ENCODE results near the gene SERGEF. TPM values are rescaled to one million over a fixed set of nuclear protein-coding genes. Genes with fewer than 3 reads are reported as not detected.

SERGEF gene
- polyA plus RNA-seq, 3 donors, result 14.3 to 33.7 (median 33.3) TPM

DNA sequence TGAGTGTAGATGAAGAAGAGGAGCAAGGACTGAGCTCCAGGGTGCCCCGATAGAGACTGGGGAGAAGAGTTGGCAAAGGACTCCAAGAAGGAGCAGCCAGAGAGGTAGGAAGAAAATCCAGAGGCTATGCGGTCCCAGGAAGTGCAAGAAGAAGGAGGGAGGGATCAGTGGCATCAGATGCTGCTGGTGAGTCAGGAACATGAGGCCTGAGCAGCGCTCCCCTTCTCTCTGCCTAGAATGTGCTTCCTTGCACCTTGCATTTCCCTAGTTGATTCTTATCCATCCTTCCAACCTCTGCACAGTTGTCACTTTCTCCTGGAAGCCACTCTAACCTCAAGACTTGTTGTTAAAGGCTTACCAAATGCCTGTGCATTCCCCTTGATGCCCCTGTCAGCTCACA lies 257.0 kb downstream of the SERGEF start:
- H2AFZ ChIP-seq (ENCODE audit: insufficient read depth, low read depth, low read length, poor library complexity, severe bottlenecking), result no peak overlapping the region
- no peaks in the 10 kb centered on the region for H3K4me1 ChIP-seq (ENCODE audit: control insufficient read depth in 1 of 2, insufficient read depth in 2 of 2, low read length in 2 of 2)
- no peak overlapping the region for H3K4me2 ChIP-seq (replicated peaks; ENCODE audit: extremely low read depth, low read length, poor library complexity, severe bottlenecking)
- 90% methylated on average over 2 of the region's 3 CpGs for WGBS (ENCODE audit: insufficient coverage)
- no peaks in the 10 kb centered on the region for H3K27me3 ChIP-seq (ENCODE audit: control insufficient read depth in 2 of 2, insufficient read depth in 2 of 2, low read length in 2 of 2)
- no peak overlapping the region for H3K4me3 ChIP-seq (replicated peaks in 1 of 3; ENCODE audit: low read depth in 2 of 3, low read length in 3 of 3)
- H3K79me2 ChIP-seq (ENCODE audit: insufficient read depth, low read length), result no peaks in the 10 kb centered on the region
- intact Hi-C loops (cut with micrococcal nuclease), result no loop called here
- Mint-ChIP-seq H3K27ac (no peak overlapping the region), H3K9me3 (no peaks in the 10 kb centered on the region), H3K4me1 (no peaks in the 10 kb centered on the region), H3K27me3 (ENCODE audit: low read depth in 3 of 3) (peaks cover 5 to 7% (median 7%) of the 10 kb centered on the region in 3 donors), H3K4me3 (no peak overlapping the region), H3K36me3 (no peaks in the 10 kb centered on the region)
- no peak overlapping the region for H3K27ac ChIP-seq (ENCODE audit: low read depth in 1 of 2, low read length in 2 of 2)
- no peak for DNase-seq
- H4K20me1 ChIP-seq (ENCODE audit: insufficient read depth, low read length), result no peaks in the 10 kb centered on the region
- TF ChIP-seq, protein P1, sequence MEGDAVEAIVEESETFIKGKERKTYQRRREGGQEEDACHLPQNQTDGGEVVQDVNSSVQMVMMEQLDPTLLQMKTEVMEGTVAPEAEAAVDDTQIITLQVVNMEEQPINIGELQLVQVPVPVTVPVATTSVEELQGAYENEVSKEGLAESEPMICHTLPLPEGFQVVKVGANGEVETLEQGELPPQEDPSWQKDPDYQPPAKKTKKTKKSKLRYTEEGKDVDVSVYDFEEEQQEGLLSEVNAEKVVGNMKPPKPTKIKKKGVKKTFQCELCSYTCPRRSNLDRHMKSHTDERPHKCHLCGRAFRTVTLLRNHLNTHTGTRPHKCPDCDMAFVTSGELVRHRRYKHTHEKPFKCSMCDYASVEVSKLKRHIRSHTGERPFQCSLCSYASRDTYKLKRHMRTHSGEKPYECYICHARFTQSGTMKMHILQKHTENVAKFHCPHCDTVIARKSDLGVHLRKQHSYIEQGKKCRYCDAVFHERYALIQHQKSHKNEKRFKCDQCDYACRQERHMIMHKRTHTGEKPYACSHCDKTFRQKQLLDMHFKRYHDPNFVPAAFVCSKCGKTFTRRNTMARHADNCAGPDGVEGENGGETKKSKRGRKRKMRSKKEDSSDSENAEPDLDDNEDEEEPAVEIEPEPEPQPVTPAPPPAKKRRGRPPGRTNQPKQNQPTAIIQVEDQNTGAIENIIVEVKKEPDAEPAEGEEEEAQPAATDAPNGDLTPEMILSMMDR (IDR thresholded peaks at IDR 0.05), result no peak
- no peaks in the 10 kb centered on the region for H3K36me3 ChIP-seq (replicated peaks in 1 of 2; ENCODE audit: control insufficient read depth in 1 of 2, insufficient read depth in 2 of 2, low read length in 2 of 2)
- H3K9me3 ChIP-seq (replicated peaks in 1 of 2; ENCODE audit: control insufficient read depth in 1 of 2, insufficient read depth in 1 of 2, low read length in 2 of 2), result no peaks in the 10 kb centered on the region
- H3K9ac ChIP-seq (ENCODE audit: insufficient read depth, low read length, poor library complexity, severe bottlenecking), result no peak overlapping the region

DNA sequence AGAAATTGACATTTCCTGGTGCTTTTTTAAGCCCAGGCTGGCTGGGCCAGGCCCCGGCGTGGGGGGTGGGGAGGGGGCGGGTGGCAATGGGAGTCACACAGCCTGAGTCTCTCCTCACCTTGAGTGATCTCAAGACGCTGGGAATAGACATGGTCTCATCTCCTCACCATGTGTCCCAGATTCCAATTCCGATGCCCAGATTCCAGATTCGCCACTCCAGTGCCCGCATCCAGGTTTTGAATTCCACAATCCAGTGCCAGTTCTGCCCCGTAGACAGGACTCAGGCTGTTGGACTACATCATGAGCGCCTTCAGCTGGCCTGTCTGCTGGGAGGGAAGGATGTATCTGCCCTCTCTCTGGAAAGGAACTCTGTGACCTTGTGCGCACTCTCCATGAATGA lies 259.2 kb downstream of the SERGEF start:
- no peaks in the 10 kb centered on the region for H3K9me3 Mint-ChIP-seq

More for the DNA sequence above, 259.2 kb downstream of the SERGEF start:
- no peaks in the 10 kb centered on the region for H4K20me1 ChIP-seq (ENCODE audit: insufficient read depth, low read length)
- no peak overlapping the region for H3K9ac ChIP-seq (ENCODE audit: insufficient read depth, low read length, poor library complexity, severe bottlenecking)
- no peak overlapping the region for H3K4me2 ChIP-seq (replicated peaks; ENCODE audit: extremely low read depth, low read length, poor library complexity, severe bottlenecking)
- no peaks in the 10 kb centered on the region for H3K36me3 Mint-ChIP-seq
- peaks cover 6 to 10% (median 8%) of the 10 kb centered on the region in 3 donors for H3K27me3 Mint-ChIP-seq (ENCODE audit: low read depth in 3 of 3)
- no peaks in the 10 kb centered on the region for H3K27me3 ChIP-seq (ENCODE audit: control insufficient read depth in 2 of 2, insufficient read depth in 2 of 2, low read length in 2 of 2)
- H3K27ac ChIP-seq (ENCODE audit: low read depth in 1 of 2, low read length in 2 of 2), result no peak overlapping the region
- H3K27ac Mint-ChIP-seq, result no peak overlapping the region
- H3K36me3 ChIP-seq (replicated peaks in 1 of 2; ENCODE audit: control insufficient read depth in 1 of 2, insufficient read depth in 2 of 2, low read length in 2 of 2), result no peaks in the 10 kb centered on the region
- H3K79me2 ChIP-seq (ENCODE audit: insufficient read depth, low read length), result no peaks in the 10 kb centered on the region
- no peaks in the 10 kb centered on the region for H3K9me3 ChIP-seq (replicated peaks in 1 of 2; ENCODE audit: control insufficient read depth in 1 of 2, insufficient read depth in 1 of 2, low read length in 2 of 2)
- TF ChIP-seq, protein P1 (IDR thresholded peaks at IDR 0.05), result no peak
- intact Hi-C loops (cut with micrococcal nuclease), result no loop called here
- H3K4me1 ChIP-seq (ENCODE audit: control insufficient read depth in 1 of 2, insufficient read depth in 2 of 2, low read length in 2 of 2), result no peaks in the 10 kb centered on the region
- H3K4me3 Mint-ChIP-seq, result no peak overlapping the region
- no peak overlapping the region for H2AFZ ChIP-seq (ENCODE audit: insufficient read depth, low read depth, low read length, poor library complexity, severe bottlenecking)
- no peaks in the 10 kb centered on the region for H3K4me1 Mint-ChIP-seq
- no peak overlapping the region for H3K4me3 ChIP-seq (replicated peaks in 1 of 3; ENCODE audit: low read depth in 2 of 3, low read length in 3 of 3)
- no peak for DNase-seq
- 94% methylated on average over 6 of the region's 10 CpGs for WGBS (ENCODE audit: insufficient coverage)

All from CD14-positive monocyte (primary cell).